ENCODE data around the gene RNF208.

RNF208 gene

GRCh38 chr9:137195525-137196220, 26.4 kb downstream of the RNF208 start (continued):
- TF ChIP-seq, protein P1, sequence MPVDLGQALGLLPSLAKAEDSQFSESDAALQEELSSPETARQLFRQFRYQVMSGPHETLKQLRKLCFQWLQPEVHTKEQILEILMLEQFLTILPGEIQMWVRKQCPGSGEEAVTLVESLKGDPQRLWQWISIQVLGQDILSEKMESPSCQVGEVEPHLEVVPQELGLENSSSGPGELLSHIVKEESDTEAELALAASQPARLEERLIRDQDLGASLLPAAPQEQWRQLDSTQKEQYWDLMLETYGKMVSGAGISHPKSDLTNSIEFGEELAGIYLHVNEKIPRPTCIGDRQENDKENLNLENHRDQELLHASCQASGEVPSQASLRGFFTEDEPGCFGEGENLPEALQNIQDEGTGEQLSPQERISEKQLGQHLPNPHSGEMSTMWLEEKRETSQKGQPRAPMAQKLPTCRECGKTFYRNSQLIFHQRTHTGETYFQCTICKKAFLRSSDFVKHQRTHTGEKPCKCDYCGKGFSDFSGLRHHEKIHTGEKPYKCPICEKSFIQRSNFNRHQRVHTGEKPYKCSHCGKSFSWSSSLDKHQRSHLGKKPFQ (tag by site-specific recombination; IDR thresholded peaks at IDR 0.05): no peak
- no peak for TF ChIP-seq ZSCAN30 (tag by site-specific recombination; IDR thresholded peaks at IDR 0.05)
- TF ChIP-seq RBAK (tag by site-specific recombination; IDR thresholded peaks at IDR 0.05): no peak
- TF ChIP-seq ZNF292 (tag by site-specific recombination; IDR thresholded peaks at IDR 0.05; ENCODE audit: borderline replicate concordance, low read depth): no peak
- TF ChIP-seq ZNF24 (tag by site-specific recombination; IDR thresholded peaks at IDR 0.05): no peak
- TF ChIP-seq ZFHX2 (tag by site-specific recombination; conservative IDR thresholded peaks at IDR 0.05): no peak; the same call in 1 of the 2 replicates
- no peak for TF ChIP-seq ZNF777 (tag by site-specific recombination; IDR thresholded peaks at IDR 0.05; ENCODE audit: borderline replicate concordance)
- TF ChIP-seq, protein P2, sequence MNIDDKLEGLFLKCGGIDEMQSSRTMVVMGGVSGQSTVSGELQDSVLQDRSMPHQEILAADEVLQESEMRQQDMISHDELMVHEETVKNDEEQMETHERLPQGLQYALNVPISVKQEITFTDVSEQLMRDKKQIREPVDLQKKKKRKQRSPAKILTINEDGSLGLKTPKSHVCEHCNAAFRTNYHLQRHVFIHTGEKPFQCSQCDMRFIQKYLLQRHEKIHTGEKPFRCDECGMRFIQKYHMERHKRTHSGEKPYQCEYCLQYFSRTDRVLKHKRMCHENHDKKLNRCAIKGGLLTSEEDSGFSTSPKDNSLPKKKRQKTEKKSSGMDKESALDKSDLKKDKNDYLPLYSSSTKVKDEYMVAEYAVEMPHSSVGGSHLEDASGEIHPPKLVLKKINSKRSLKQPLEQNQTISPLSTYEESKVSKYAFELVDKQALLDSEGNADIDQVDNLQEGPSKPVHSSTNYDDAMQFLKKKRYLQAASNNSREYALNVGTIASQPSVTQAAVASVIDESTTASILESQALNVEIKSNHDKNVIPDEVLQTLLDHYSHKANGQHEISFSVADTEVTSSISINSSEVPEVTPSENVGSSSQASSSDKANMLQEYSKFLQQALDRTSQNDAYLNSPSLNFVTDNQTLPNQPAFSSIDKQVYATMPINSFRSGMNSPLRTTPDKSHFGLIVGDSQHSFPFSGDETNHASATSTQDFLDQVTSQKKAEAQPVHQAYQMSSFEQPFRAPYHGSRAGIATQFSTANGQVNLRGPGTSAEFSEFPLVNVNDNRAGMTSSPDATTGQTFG (tag by site-specific recombination; IDR thresholded peaks at IDR 0.05; ENCODE audit: borderline replicate concordance): no peak
- TF ChIP-seq, protein P3, sequence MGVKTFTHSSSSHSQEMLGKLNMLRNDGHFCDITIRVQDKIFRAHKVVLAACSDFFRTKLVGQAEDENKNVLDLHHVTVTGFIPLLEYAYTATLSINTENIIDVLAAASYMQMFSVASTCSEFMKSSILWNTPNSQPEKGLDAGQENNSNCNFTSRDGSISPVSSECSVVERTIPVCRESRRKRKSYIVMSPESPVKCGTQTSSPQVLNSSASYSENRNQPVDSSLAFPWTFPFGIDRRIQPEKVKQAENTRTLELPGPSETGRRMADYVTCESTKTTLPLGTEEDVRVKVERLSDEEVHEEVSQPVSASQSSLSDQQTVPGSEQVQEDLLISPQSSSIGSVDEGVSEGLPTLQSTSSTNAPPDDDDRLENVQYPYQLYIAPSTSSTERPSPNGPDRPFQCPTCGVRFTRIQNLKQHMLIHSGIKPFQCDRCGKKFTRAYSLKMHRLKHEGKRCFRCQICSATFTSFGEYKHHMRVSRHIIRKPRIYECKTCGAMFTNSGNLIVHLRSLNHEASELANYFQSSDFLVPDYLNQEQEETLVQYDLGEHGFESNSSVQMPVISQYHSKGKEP (tag by site-specific recombination; IDR thresholded peaks at IDR 0.05): no peak
- peak; percentile 64 for TF ChIP-seq PATZ1 (tag by site-specific recombination; IDR thresholded peaks at IDR 0.05)
- no peak for TF ChIP-seq ZNF701 (tag by site-specific recombination; IDR thresholded peaks at IDR 0.05)
- no peak for TF ChIP-seq ZNF555 (tag by site-specific recombination; conservative IDR thresholded peaks at IDR 0.05)
- no peak for TF ChIP-seq GLI2 (tag by site-specific recombination; IDR thresholded peaks at IDR 0.05; ENCODE audit: borderline replicate concordance, low read depth)
- TF ChIP-seq ZNF843 (tag by site-specific recombination; IDR thresholded peaks at IDR 0.05): no peak
- TF ChIP-seq, protein P4, sequence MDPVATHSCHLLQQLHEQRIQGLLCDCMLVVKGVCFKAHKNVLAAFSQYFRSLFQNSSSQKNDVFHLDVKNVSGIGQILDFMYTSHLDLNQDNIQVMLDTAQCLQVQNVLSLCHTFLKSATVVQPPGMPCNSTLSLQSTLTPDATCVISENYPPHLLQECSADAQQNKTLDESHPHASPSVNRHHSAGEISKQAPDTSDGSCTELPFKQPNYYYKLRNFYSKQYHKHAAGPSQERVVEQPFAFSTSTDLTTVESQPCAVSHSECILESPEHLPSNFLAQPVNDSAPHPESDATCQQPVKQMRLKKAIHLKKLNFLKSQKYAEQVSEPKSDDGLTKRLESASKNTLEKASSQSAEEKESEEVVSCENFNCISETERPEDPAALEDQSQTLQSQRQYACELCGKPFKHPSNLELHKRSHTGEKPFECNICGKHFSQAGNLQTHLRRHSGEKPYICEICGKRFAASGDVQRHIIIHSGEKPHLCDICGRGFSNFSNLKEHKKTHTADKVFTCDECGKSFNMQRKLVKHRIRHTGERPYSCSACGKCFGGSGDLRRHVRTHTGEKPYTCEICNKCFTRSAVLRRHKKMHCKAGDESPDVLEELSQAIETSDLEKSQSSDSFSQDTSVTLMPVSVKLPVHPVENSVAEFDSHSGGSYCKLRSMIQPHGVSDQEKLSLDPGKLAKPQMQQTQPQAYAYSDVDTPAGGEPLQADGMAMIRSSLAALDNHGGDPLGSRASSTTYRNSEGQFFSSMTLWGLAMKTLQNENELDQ (tag by site-specific recombination; IDR thresholded peaks at IDR 0.05; ENCODE audit: low read depth): no peak
- TF ChIP-seq MEIS1 (CRISPR knock-in tag; IDR thresholded peaks at IDR 0.05; ENCODE audit: borderline replicate concordance): no peak
- TF ChIP-seq ZNF266 (tag by site-specific recombination; IDR thresholded peaks at IDR 0.05; ENCODE audit: low read depth): no peak
- TF ChIP-seq, protein P5, sequence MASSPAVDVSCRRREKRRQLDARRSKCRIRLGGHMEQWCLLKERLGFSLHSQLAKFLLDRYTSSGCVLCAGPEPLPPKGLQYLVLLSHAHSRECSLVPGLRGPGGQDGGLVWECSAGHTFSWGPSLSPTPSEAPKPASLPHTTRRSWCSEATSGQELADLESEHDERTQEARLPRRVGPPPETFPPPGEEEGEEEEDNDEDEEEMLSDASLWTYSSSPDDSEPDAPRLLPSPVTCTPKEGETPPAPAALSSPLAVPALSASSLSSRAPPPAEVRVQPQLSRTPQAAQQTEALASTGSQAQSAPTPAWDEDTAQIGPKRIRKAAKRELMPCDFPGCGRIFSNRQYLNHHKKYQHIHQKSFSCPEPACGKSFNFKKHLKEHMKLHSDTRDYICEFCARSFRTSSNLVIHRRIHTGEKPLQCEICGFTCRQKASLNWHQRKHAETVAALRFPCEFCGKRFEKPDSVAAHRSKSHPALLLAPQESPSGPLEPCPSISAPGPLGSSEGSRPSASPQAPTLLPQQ (tag by site-specific recombination; IDR thresholded peaks at IDR 0.05): no peak
- TF ChIP-seq, protein P6, sequence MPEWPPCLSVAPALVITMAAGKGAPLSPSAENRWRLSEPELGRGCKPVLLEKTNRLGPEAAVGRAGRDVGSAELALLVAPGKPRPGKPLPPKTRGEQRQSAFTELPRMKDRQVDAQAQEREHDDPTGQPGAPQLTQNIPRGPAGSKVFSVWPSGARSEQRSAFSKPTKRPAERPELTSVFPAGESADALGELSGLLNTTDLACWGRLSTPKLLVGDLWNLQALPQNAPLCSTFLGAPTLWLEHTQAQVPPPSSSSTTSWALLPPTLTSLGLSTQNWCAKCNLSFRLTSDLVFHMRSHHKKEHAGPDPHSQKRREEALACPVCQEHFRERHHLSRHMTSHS (tag by site-specific recombination; IDR thresholded peaks at IDR 0.05): no peak
- TF ChIP-seq ZNF416 (tag by site-specific recombination; IDR thresholded peaks at IDR 0.05): no peak
- TF ChIP-seq OVOL3 (tag by site-specific recombination; IDR thresholded peaks at IDR 0.05): no peak
- no peak for TF ChIP-seq ZNF629 (tag by site-specific recombination; IDR thresholded peaks at IDR 0.05)
- no peak for TF ChIP-seq ZNF560 (tag by site-specific recombination; IDR thresholded peaks at IDR 0.05; ENCODE audit: borderline replicate concordance)
- TF ChIP-seq KLF10 (tag by site-specific recombination; IDR thresholded peaks at IDR 0.05): no peak
- TF ChIP-seq ZNF510 (tag by site-specific recombination; IDR thresholded peaks at IDR 0.05; ENCODE audit: insufficient replicate concordance): no peak
- no peak for TF ChIP-seq ZNF521 (tag by site-specific recombination; IDR thresholded peaks at IDR 0.05)
- TF ChIP-seq ZNF239 (tag by site-specific recombination; IDR thresholded peaks at IDR 0.05): no peak

Data from HEK293 (cell line).